Testis (tissue), 3 donors: Measurements from ENCODE around the gene TSNAX. TPM values are rescaled to one million over a fixed set of nuclear protein-coding genes. Genes with fewer than 3 reads are reported as not detected.
A peak's percentile ranks its signal among the peaks of the same experiment; 100 is the strongest.

Source experiments
- DNase-seq: peaks from one replicate; pipeline ENCODE4 v3.0.0-alpha.2; 2019
- H3K27ac ChIP-seq, 2 donors: fragments of 200-600 bp; sonication (generic); one replicate each; pipeline ENCODE4 v1.5.1; 2019
- H3K27me3 ChIP-seq: fragments of 200-600 bp; sonication (generic); one replicate; pipeline ENCODE4 v1.5.1; 2019
- H3K36me3 ChIP-seq: fragments of 200-600 bp; sonication (generic); one replicate; pipeline ENCODE4 v1.5.1; 2017; ENCODE audit warnings: low read depth; ENCODE audit errors: missing control alignments
- H3K4me1 ChIP-seq: fragments of 200-600 bp; sonication (generic); one replicate; pipeline ENCODE4 v1.5.1; 2019
- H3K4me3 ChIP-seq, 2 donors: fragments of 200-600 bp; sonication (generic); one replicate each; pipeline ENCODE4 v1.5.1; 2017 to 2019
- H3K9me3 ChIP-seq: fragments of 200-600 bp; sonication (generic); one replicate; pipeline ENCODE4 v1.5.1; 2017
- POLR2A ChIP-seq: fragments of 450-650 bp; IDR thresholded peaks from one replicate; pipeline ENCODE4 v1.6.1; 2017; ENCODE audit warnings: antibody characterized with exemption, mild to moderate bottlenecking, moderate library complexity
- WGBS, 2 donors: methylation state at CpG; one replicate each; pipeline ENCODE4 v1.1.5; 2018; 5-methylcytosine and 5-hydroxymethylcytosine counted together
- intact Hi-C: fragments of 100-400 bp; cut with DNase I; formaldehyde crosslinking; loops from one replicate; pipeline ENCODE4 v1.15.1; 2023; ENCODE audit warnings: low total_unique reads
- polyA plus RNA-seq: library from polyadenylated mRNA; stranded (reverse); fragments of 350-450 nt; fragmentation: Illumina TruSeq; extraction: RNeasy Lipid Tissue Mini Kit (QIAGEN cat#74804); gene quantifications from one replicate; pipeline ENCODE4 v1.2.3, GENCODE V29; 2014; ENCODE audit warnings: low read depth, low replicate concordance; ENCODE audit not compliant: insufficient read depth
- total RNA-seq, 2 donors: library from RNA; depleted of rRNA; stranded (reverse); fragments of >200 nt; gene quantifications; one replicate each; pipeline ENCODE4 v1.2.3, GENCODE V29; 2016
- TF ChIP-seq, protein P1 (sequence below), 3 experiments: fragments of 450-650 bp in 2 of 3; fragments of 200-600 bp in 1 of 3; sonication (generic) in 1 of 3; IDR thresholded peaks; one replicate each; pipeline ENCODE4 v1.5.1; 2016 to 2019; ENCODE audit warnings: antibody characterized with exemption in 3 of 3, mild to moderate bottlenecking in 2 of 3, moderate library complexity in 1 of 3

TSNAX gene
- total and polyA plus RNA-seq, 3 donors from 2014 or later: 31.8 to 38.6 (median 37.0) TPM

DNA sequence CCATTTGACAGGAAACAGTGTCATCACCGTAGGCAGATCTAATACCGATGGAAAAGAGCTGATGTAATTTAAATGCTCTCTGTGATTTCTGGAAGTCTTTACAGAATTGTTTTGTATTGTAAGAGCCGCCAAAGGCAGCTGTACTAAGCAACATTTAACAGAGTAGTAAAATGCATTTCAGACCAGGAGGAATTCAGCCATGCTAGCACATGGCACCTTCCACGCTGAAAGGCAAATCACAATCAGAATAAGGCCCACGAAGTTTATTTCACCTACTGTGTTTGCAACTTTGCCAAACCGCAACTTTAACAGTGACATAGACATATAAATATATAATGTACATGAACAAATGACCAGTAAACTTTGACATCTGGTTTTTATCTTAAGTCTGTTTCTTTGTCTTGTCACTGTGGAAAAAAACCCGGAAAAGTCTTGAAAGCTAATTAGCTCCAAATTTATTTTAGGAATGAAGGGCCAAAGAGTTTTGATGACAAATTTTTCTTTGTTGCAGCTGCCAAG, 72.0 kb downstream of the TSNAX start:
- no peaks in the 10 kb centered on the region for H3K4me1 ChIP-seq
- DNase-seq: no peak
- no peaks in the 10 kb centered on the region for H3K36me3 ChIP-seq
- H3K27me3 ChIP-seq: no peaks in the 10 kb centered on the region
- TF ChIP-seq, protein P1, sequence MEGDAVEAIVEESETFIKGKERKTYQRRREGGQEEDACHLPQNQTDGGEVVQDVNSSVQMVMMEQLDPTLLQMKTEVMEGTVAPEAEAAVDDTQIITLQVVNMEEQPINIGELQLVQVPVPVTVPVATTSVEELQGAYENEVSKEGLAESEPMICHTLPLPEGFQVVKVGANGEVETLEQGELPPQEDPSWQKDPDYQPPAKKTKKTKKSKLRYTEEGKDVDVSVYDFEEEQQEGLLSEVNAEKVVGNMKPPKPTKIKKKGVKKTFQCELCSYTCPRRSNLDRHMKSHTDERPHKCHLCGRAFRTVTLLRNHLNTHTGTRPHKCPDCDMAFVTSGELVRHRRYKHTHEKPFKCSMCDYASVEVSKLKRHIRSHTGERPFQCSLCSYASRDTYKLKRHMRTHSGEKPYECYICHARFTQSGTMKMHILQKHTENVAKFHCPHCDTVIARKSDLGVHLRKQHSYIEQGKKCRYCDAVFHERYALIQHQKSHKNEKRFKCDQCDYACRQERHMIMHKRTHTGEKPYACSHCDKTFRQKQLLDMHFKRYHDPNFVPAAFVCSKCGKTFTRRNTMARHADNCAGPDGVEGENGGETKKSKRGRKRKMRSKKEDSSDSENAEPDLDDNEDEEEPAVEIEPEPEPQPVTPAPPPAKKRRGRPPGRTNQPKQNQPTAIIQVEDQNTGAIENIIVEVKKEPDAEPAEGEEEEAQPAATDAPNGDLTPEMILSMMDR (IDR thresholded peaks at IDR 0.05): no peak
- no peak for TF ChIP-seq POLR2A
- 35 to 50% methylated on average over 7 of the region's 7 CpGs for WGBS, 2 donors
- H3K9me3 ChIP-seq: no peaks in the 10 kb centered on the region
- intact Hi-C loops: no loop called here
- H3K4me3 ChIP-seq: no peak overlapping the region
- H3K27ac ChIP-seq: no peak overlapping the region

DNA sequence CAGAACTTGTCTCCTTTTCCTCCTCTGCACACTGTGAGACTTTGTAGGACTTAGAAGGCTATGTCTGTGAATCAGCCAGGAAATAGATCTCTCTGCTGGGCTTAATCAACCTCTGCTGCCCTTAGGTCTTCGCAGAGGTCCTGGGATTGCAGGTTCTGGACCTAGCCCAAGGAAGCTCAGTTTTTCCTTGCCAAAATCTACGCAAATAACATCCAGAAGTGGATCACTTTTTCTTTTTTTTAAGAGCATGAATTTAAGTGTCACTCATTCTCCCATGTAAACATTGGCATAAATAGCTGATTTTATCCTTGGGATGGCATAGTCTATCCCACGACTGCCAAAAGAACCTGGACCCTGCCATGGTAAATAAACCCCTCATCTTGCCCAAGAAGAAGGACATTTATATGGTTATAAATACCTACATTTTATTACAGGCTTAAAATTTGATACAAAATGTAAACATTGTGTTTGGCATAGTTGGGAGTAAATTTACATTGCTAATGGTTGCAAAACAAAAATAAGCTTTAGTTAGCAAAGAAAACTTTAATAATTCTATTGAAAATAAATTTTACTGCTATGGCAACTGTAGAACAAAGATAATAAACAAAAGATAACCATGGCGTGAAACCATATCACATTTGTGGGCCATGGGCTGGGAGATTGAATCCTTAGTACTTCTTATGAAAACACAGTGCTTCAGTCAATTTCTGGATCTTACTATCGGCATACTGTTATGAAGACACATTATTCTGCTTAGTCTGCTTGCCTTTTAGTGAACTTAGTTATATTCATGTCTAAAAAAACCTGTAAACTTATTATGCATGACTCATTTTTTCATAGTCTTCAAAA, 73.6 kb downstream of the TSNAX start:
- Histone ChIP-seq H3K27ac (no peak overlapping the region), H3K4me3 (no peak overlapping the region), H3K27me3 (no peaks in the 10 kb centered on the region), H3K9me3 (no peaks in the 10 kb centered on the region), H3K4me1 (no peaks in the 10 kb centered on the region), H3K36me3 (no peaks in the 10 kb centered on the region)
- no peak for TF ChIP-seq POLR2A
- TF ChIP-seq, protein P1 (IDR thresholded peaks at IDR 0.05): no peak
- WGBS, 2 donors: 48 to 68% methylated on average over 5 of the region's 5 CpGs
- intact Hi-C loops: no loop called here
- DNase-seq: no peak

DNA sequence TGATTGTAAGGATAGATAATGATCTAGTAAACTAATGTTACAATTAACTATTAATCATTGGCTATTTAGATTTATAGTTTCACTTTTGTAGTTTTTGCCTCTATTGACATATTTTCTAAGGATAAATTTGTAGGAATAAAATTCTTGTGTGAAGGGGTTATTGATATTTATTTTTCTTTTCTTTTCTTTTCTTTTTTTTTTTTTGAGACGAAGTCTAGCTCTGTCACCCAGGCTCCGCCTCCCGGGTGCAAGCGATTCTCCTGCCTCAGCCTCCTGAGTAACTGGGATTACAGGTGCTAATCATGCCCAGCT, 74.2 kb downstream of the TSNAX start:
- H3K4me1 ChIP-seq: no peaks in the 10 kb centered on the region
- H3K36me3 ChIP-seq: no peaks in the 10 kb centered on the region
- TF ChIP-seq, protein P1 (IDR thresholded peaks at IDR 0.05): no peak
- TF ChIP-seq POLR2A: no peak
- no peak for DNase-seq
- no peaks in the 10 kb centered on the region for H3K27me3 ChIP-seq
- H3K9me3 ChIP-seq: no peaks in the 10 kb centered on the region
- no peak overlapping the region for H3K27ac ChIP-seq
- no peak overlapping the region for H3K4me3 ChIP-seq
- intact Hi-C loops: no loop called here
- WGBS, 2 donors: 72 to 73% methylated on average over 4 of the region's 4 CpGs

DNA sequence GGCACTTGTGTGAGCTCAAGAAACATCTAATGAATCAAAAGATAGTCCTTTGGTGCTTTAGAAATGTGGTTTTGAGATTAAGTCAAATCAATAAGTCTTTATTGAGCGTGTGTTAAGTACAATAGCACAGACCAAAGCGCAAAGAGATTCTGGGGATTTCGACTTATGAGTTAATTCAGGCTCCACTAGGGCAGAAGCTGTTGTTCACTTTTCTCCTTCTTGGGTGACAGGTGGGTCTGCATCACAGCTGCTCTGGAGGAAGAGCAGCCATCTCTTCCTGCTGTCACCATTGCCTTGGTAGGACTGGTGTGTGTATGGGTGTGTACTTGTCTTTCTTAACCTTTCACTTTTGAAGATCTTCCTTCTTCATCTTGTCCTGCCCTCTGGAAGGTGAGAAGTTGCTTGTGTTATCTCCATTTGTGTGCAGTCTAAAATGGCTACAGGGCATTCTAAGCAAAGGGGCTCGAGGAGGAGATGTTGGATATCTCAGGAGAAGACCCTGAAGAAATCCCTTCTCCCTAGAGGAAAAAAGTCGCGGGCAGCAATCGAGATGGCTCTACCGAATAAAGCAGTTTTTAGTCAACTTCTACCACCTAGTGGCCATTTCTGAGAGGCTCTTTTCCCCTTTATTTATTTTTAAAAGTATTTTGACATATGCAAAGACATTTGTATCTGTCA, 75.3 kb downstream of the TSNAX start:
- no peaks in the 10 kb centered on the region for H3K9me3 ChIP-seq
- DNase-seq: peak; percentile 41
- intact Hi-C loops: no loop called here

More for the DNA sequence above, 75.3 kb downstream of the TSNAX start:
- Histone ChIP-seq H3K27me3 (no peaks in the 10 kb centered on the region), H3K4me3 (peak overlapping the region in 1 of 2 donors; percentile 33), H3K36me3 (no peaks in the 10 kb centered on the region), H3K27ac (no peak overlapping the region), H3K4me1 (no peaks in the 10 kb centered on the region)
- WGBS, 2 donors: 18 to 22% methylated on average over 8 of the region's 8 CpGs
- no peak for TF ChIP-seq POLR2A
- TF ChIP-seq, protein P1 (IDR thresholded peaks at IDR 0.05): peak; percentile 50 to 87 (median 52)
